H9 (cell line): ENCODE measurements around the gene PNPLA1. TPM values are rescaled to one million over a fixed set of nuclear protein-coding genes. Genes with fewer than 3 reads are reported as not detected.

Experiments used
- DNase-seq: peaks from one replicate; pipeline ENCODE4 v3.0.0-alpha.2; 2017
- H2AFZ ChIP-seq: one replicate; pipeline ENCODE4 v1.6.1; 2013; ENCODE audit warnings: mild to moderate bottlenecking, low read length, control low read depth, moderate library complexity
- H2AK5ac ChIP-seq: 2 replicates; pipeline ENCODE4 v1.6.1; 2013; ENCODE audit warnings: low read length, control low read depth, mixed read lengths; ENCODE audit not compliant: insufficient read length
- H2BK120ac ChIP-seq: one replicate; pipeline ENCODE4 v1.6.1; 2013; ENCODE audit warnings: low read depth, mild to moderate bottlenecking, low read length, control low read depth, inconsistent platforms; ENCODE audit not compliant: poor library complexity, severe bottlenecking
- H2BK12ac ChIP-seq: 2 replicates; pipeline ENCODE4 v1.6.1; 2013; ENCODE audit warnings: low read length, control low read depth, mixed read lengths, low read depth; ENCODE audit not compliant: insufficient read length
- H2BK15ac ChIP-seq: 2 replicates; pipeline ENCODE4 v1.6.1; 2013; ENCODE audit warnings: low read depth, low read length, control low read depth
- H2BK20ac ChIP-seq: one replicate; pipeline ENCODE4 v1.6.1; 2013; ENCODE audit warnings: low read depth, mild to moderate bottlenecking, low read length, control low read depth, inconsistent platforms; ENCODE audit not compliant: poor library complexity, severe bottlenecking
- H2BK5ac ChIP-seq: 2 replicates; pipeline ENCODE4 v1.6.1; 2013; ENCODE audit warnings: low read length, control low read depth, mixed read lengths; ENCODE audit not compliant: insufficient read length
- H3K14ac ChIP-seq: 2 replicates; pipeline ENCODE4 v1.6.1; 2013; ENCODE audit warnings: low read length, control low read depth; ENCODE audit not compliant: insufficient read depth
- H3K18ac ChIP-seq: 2 replicates; pipeline ENCODE4 v1.6.1; 2013; ENCODE audit warnings: low read depth, mild to moderate bottlenecking, mixed read lengths, low read length, control low read depth; ENCODE audit not compliant: insufficient read length
- H3K23ac ChIP-seq: 2 replicates; pipeline ENCODE4 v1.6.1; 2013; ENCODE audit warnings: low read length, control low read depth, mixed read lengths, low read depth; ENCODE audit not compliant: insufficient read length
- H3K23me2 ChIP-seq: 2 replicates; pipeline ENCODE4 v1.6.1; 2013; ENCODE audit warnings: low read depth, mild to moderate bottlenecking, mixed read lengths, low read length, control low read depth; ENCODE audit not compliant: insufficient read length, poor library complexity, severe bottlenecking
- H3K27ac ChIP-seq: 2 replicates; pipeline ENCODE4 v1.5.1; 2013; ENCODE audit warnings: low read length, control low read depth, mixed read lengths, low read depth; ENCODE audit not compliant: insufficient read length
- H3K27me3 ChIP-seq: 2 replicates; pipeline ENCODE4 v1.6.1; 2013; ENCODE audit warnings: low read length, control low read depth, inconsistent platforms; ENCODE audit not compliant: insufficient read depth
- H3K4ac ChIP-seq: 2 replicates; pipeline ENCODE4 v1.6.1; 2013; ENCODE audit warnings: low read depth, mild to moderate bottlenecking, control low read depth, inconsistent platforms, low read length, moderate library complexity
- H3K4me1 ChIP-seq: 2 replicates; pipeline ENCODE4 v1.6.1; 2013; ENCODE audit warnings: low read length, control low read depth, inconsistent platforms; ENCODE audit not compliant: insufficient read depth
- H3K4me2 ChIP-seq: 2 replicates; pipeline ENCODE4 v1.6.1; 2013; ENCODE audit warnings: low read length, control low read depth, mixed read lengths; ENCODE audit not compliant: insufficient read length, insufficient read depth
- H3K56ac ChIP-seq: 2 replicates; pipeline ENCODE4 v1.6.1; 2013; ENCODE audit warnings: low read depth, mild to moderate bottlenecking, mixed read lengths, low read length, control low read depth; ENCODE audit not compliant: insufficient read length
- H3K79me1 ChIP-seq: 2 replicates; pipeline ENCODE4 v1.6.1; 2013; ENCODE audit warnings: low read depth, mild to moderate bottlenecking, moderate library complexity, low read length, control low read depth, inconsistent platforms; ENCODE audit not compliant: insufficient read depth, poor library complexity, severe bottlenecking
- H3K79me2 ChIP-seq: 2 replicates; pipeline ENCODE4 v1.6.1; 2013; ENCODE audit warnings: low read length, control low read depth, inconsistent platforms; ENCODE audit not compliant: insufficient read depth
- H3K9ac ChIP-seq: 2 replicates; pipeline ENCODE4 v1.6.1; 2013; ENCODE audit warnings: low read length, control low read depth, mixed read lengths; ENCODE audit not compliant: insufficient read length; ENCODE audit errors: extremely low read depth
- H3K9me3 ChIP-seq: one replicate; pipeline ENCODE4 v1.6.1; 2013; ENCODE audit warnings: low read depth, low read length, inconsistent platforms; ENCODE audit not compliant: control insufficient read depth
- H3T11ph ChIP-seq: one replicate; pipeline ENCODE4 v1.6.1; 2013; ENCODE audit warnings: mild to moderate bottlenecking, low read length, control low read depth, inconsistent platforms
- H4K20me1 ChIP-seq: one replicate; pipeline ENCODE4 v1.6.1; 2013; ENCODE audit not compliant: control insufficient read depth, insufficient read length, insufficient read depth
- H4K5ac ChIP-seq: 2 replicates; pipeline ENCODE4 v1.6.1; 2013; ENCODE audit warnings: low read depth, mild to moderate bottlenecking, mixed read lengths, low read length, control low read depth; ENCODE audit not compliant: insufficient read length
- H4K8ac ChIP-seq: replicated peaks from 2 replicates; pipeline ENCODE4 v1.6.1; 2013; ENCODE audit warnings: low read length, control low read depth, mixed read lengths, low read depth; ENCODE audit not compliant: insufficient read length
- H4K91ac ChIP-seq: 2 replicates; pipeline ENCODE4 v1.6.1; 2013; ENCODE audit warnings: low read depth, mild to moderate bottlenecking, moderate library complexity, mixed read lengths, low read length, control low read depth; ENCODE audit not compliant: insufficient read length
- H3K27ac Mint-ChIP-seq, 3 experiments: 2 replicates in 2 of 3; 3 replicates in 1 of 3; pipeline ENCODE4 v1.8.0; 2020 to 2021; ENCODE audit warnings: mixed read lengths in 3 of 3, mild to moderate bottlenecking in 1 of 3, moderate library complexity in 1 of 3
- H3K27me3 Mint-ChIP-seq: 2 replicates; pipeline ENCODE4 v1.8.0; 2021; ENCODE audit warnings: low read depth, mild to moderate bottlenecking, moderate library complexity, mixed read lengths
- H3K36me3 Mint-ChIP-seq, 3 experiments: 2 replicates in 2 of 3; 3 replicates in 1 of 3; pipeline ENCODE4 v1.8.0; 2020 to 2021; ENCODE audit warnings: low read depth in 3 of 3, mixed read lengths in 3 of 3; ENCODE audit not compliant: insufficient read depth in 1 of 3
- H3K4me1 Mint-ChIP-seq, 2 experiments: 2 replicates each; pipeline ENCODE4 v1.8.0; 2020; ENCODE audit warnings: mixed read lengths in 2 of 2
- H3K4me3 Mint-ChIP-seq, 2 experiments: 2 replicates in 1 of 2; 3 replicates in 1 of 2; pipeline ENCODE4 v1.8.0; 2020 to 2021; ENCODE audit warnings: mild to moderate bottlenecking in 2 of 2, mixed read lengths in 2 of 2, moderate library complexity in 1 of 2
- H3K9me3 Mint-ChIP-seq, 2 experiments: 2 replicates in 1 of 2; 3 replicates in 1 of 2; pipeline ENCODE4 v1.8.0; 2020; ENCODE audit warnings: mild to moderate bottlenecking in 2 of 2, mixed read lengths in 2 of 2, moderate library complexity in 1 of 2
- CTCF ChIP-seq: fragments of 200-600 bp; sonication (generic); conservative IDR thresholded peaks from 3 replicates; pipeline ENCODE4 v1.8.0; 2021; ENCODE audit warnings: antibody characterized with exemption, mild to moderate bottlenecking
- WGBS: extraction: QIAGEN DNeasy Blood & Tissue Kit; methylation state at CpG from one replicate; pipeline ENCODE4 v1.1.7; 2013; ENCODE audit warnings: missing lambda C conversion rate, low lambda C conversion rate, mixed read lengths; ENCODE audit not compliant: insufficient read length; ENCODE audit errors: extremely low coverage; 5-methylcytosine and 5-hydroxymethylcytosine counted together
- total RNA-seq: library from RNA; stranded (reverse); gene quantifications from 2 replicates; pipeline ENCODE4 v1.2.1, GENCODE V29; 2021

Gene PNPLA1
- total RNA-seq, 1 experiment from 2014 or later = 0.09 TPM

GRCh38 chr6:36340618-36341454 is 71.0 kb downstream of the PNPLA1 start:
- Histone ChIP-seq H3K4me2 (peak overlapping the region; percentile 56), H3K23me2 (peaks cover 4% of the 10 kb centered on the region), H3K27ac (no peak overlapping the region), H3K18ac (no peak overlapping the region), H4K20me1 (no peaks in the 10 kb centered on the region), H3K9me3 (no peaks in the 10 kb centered on the region), H4K5ac (no peak overlapping the region), H2BK15ac (no peak overlapping the region), H3T11ph (no peak overlapping the region), H2AK5ac (no peak overlapping the region), H3K79me2 (no peaks in the 10 kb centered on the region), H3K27me3 (no peaks in the 10 kb centered on the region), H3K56ac (no peak overlapping the region), H3K14ac (no peak overlapping the region), H3K9ac (no peak overlapping the region), H2AFZ (no peak overlapping the region), H3K79me1 (no peaks in the 10 kb centered on the region), H2BK5ac (no peak overlapping the region), H2BK20ac (no peak overlapping the region), H2BK12ac (no peak overlapping the region), H3K4ac (no peak overlapping the region), H4K91ac (no peak overlapping the region), H3K23ac (no peak overlapping the region), H4K8ac (no peak overlapping the region), H3K4me1 (no peaks in the 10 kb centered on the region), H2BK120ac (no peak overlapping the region)
- Mint-ChIP-seq H3K4me3 (peak overlapping the region; percentile 60 to 65), H3K27me3 (peaks cover 34% of the 10 kb centered on the region), H3K9me3 (no peaks in the 10 kb centered on the region; a peak in 1 of 5 replicates), H3K4me1 (peaks cover 8% of the 10 kb centered on the region in 2 experiments), H3K36me3 (no peaks in the 10 kb centered on the region), H3K27ac (no peak overlapping the region)
- DNase-seq = peak; percentile 77
- peak; percentile 99 for TF ChIP-seq CTCF
- WGBS = no CpG with 5 or more reads among the region's 36 CpGs
